GM23338 (cell line): ENCODE results near the gene USP19. TPM values are rescaled to one million over a fixed set of nuclear protein-coding genes. Genes with fewer than 3 reads are reported as not detected.

Experiments used
- ATAC-seq: fragments of 200-7000 bp; cut with Tn5 transposase; 3 replicates; pipeline ENCODE4 v1.9.1; 2020
- DNase-seq: peaks from one replicate; pipeline ENCODE4 v3.0.0-alpha.2; 2015; ENCODE audit warnings: low spot score
- H2AFZ ChIP-seq: fragments of 200-600 bp; sonication (generic); 2 replicates; pipeline ENCODE4 v1.8.0; 2016; ENCODE audit warnings: antibody characterized with exemption, mild to moderate bottlenecking, moderate library complexity
- H3F3A ChIP-seq: fragments of 200-600 bp; sonication (generic); replicated peaks from 2 replicates; pipeline ENCODE4 v1.8.0; 2017; ENCODE audit warnings: antibody characterized with exemption, mixed run types, low read depth
- H3K27ac ChIP-seq: fragments of 200-600 bp; sonication (generic); 2 replicates; pipeline ENCODE4 v1.6.1; 2016; ENCODE audit warnings: low read depth
- H3K27me3 ChIP-seq: fragments of 200-600 bp; sonication (generic); 2 replicates; pipeline ENCODE4 v1.8.0; 2016; ENCODE audit warnings: mild to moderate bottlenecking, mixed run types, moderate library complexity; ENCODE audit not compliant: insufficient read depth
- H3K36me3 ChIP-seq: fragments of 200-600 bp; sonication (generic); 2 replicates; pipeline ENCODE4 v1.8.0; 2016; ENCODE audit warnings: mild to moderate bottlenecking; ENCODE audit not compliant: insufficient read depth
- H3K4me1 ChIP-seq: fragments of 200-600 bp; sonication (generic); 2 replicates; pipeline ENCODE4 v1.8.0; 2016; ENCODE audit warnings: mild to moderate bottlenecking, moderate library complexity; ENCODE audit not compliant: insufficient read depth
- H3K4me2 ChIP-seq: fragments of 200-600 bp; sonication (generic); 2 replicates; pipeline ENCODE4 v1.7.1; 2017; ENCODE audit warnings: mixed run types
- H3K4me3 ChIP-seq: fragments of 200-600 bp; sonication (generic); 2 replicates; pipeline ENCODE4 v1.6.1; 2016; ENCODE audit warnings: mixed run types
- H3K79me2 ChIP-seq: fragments of 200-600 bp; sonication (generic); replicated peaks from 2 replicates; pipeline ENCODE4 v1.8.0; 2017; ENCODE audit warnings: mild to moderate bottlenecking; ENCODE audit not compliant: insufficient read depth
- H3K9me2 ChIP-seq: fragments of 200-600 bp; sonication (generic); 2 replicates; pipeline ENCODE4 v1.8.0; 2017; ENCODE audit not compliant: insufficient read depth
- H4K20me1 ChIP-seq: fragments of 200-600 bp; sonication (generic); replicated peaks from 2 replicates; pipeline ENCODE4 v1.8.0; 2017; ENCODE audit warnings: mild to moderate bottlenecking; ENCODE audit not compliant: insufficient read depth
- H3K27ac Mint-ChIP-seq: 2 replicates; pipeline ENCODE4 v1.8.0; 2020; ENCODE audit warnings: inconsistent platforms, mild to moderate bottlenecking, moderate library complexity, mixed read lengths
- H3K27me3 Mint-ChIP-seq: 3 replicates; pipeline ENCODE4 v1.8.0; 2022; ENCODE audit warnings: low read depth, mild to moderate bottlenecking, moderate library complexity, mixed read lengths, inconsistent platforms; ENCODE audit not compliant: insufficient read depth, poor library complexity
- H3K36me3 Mint-ChIP-seq: 3 replicates; pipeline ENCODE4 v1.8.0; 2021; ENCODE audit warnings: low read depth, mild to moderate bottlenecking, inconsistent platforms, moderate library complexity, mixed read lengths
- H3K4me1 Mint-ChIP-seq: 3 replicates; pipeline ENCODE4 v1.8.0; 2020; ENCODE audit warnings: mild to moderate bottlenecking, inconsistent platforms, mixed read lengths
- H3K4me3 Mint-ChIP-seq: 3 replicates; pipeline ENCODE4 v1.8.0; 2021; ENCODE audit warnings: moderate library complexity, mild to moderate bottlenecking, inconsistent platforms, mixed read lengths
- H3K9me3 Mint-ChIP-seq: 3 replicates; pipeline ENCODE4 v1.8.0; 2020; ENCODE audit warnings: moderate library complexity, mild to moderate bottlenecking, inconsistent platforms, mixed read lengths
- CREB1 ChIP-seq: fragments of 250-450 bp; sonication (Bioruptor Pico); IDR thresholded peaks from 2 replicates; pipeline ENCODE4 v1.5.0; 2020; ENCODE audit warnings: low read depth, mild to moderate bottlenecking, moderate library complexity
- EZH2 ChIP-seq: fragments of 200-600 bp; sonication (generic); IDR thresholded peaks from one replicate; pipeline ENCODE4 v1.8.0; 2017; ENCODE audit warnings: antibody characterized with exemption, mild to moderate bottlenecking, low read depth; ENCODE audit not compliant: unreplicated experiment
- EZH2phosphoT487 ChIP-seq: fragments of 200-600 bp; sonication (generic); IDR thresholded peaks from one replicate; pipeline ENCODE4 v1.8.1; 2018; ENCODE audit warnings: antibody characterized with exemption; ENCODE audit not compliant: unreplicated experiment
- JUNB ChIP-seq: IDR thresholded peaks from one replicate; pipeline ENCODE4 v1.6.1; 2016; ENCODE audit warnings: antibody characterized with exemption; ENCODE audit not compliant: unreplicated experiment
- NANOG ChIP-seq: IDR thresholded peaks from 2 replicates; pipeline ENCODE4 v1.6.1; 2016; ENCODE audit warnings: antibody characterized with exemption, borderline replicate concordance
- POLR2AphosphoS5 ChIP-seq: IDR thresholded peaks from 2 replicates; pipeline ENCODE4 v1.6.1; 2016; ENCODE audit warnings: antibody characterized with exemption, low read depth
- STAT1 ChIP-seq: IDR thresholded peaks from one replicate; pipeline ENCODE4 v1.6.1; 2016; ENCODE audit warnings: antibody characterized with exemption; ENCODE audit not compliant: unreplicated experiment
- ZNF114 ChIP-seq: fragments of 250-450 bp; sonication (Bioruptor Pico); IDR thresholded peaks from 2 replicates; pipeline ENCODE4 v1.5.0; 2020; ENCODE audit warnings: mild to moderate bottlenecking, moderate library complexity
- ZNF331 ChIP-seq: fragments of 250-450 bp; sonication (Bioruptor Pico); IDR thresholded peaks from 2 replicates; pipeline ENCODE4 v1.5.0; 2020; ENCODE audit warnings: low read depth, mild to moderate bottlenecking, moderate library complexity
- polyA plus RNA-seq: library from polyadenylated mRNA; unstranded; fragments of >200 nt; fragmentation: Nextera tagmentation; extraction: Ambion mirVana; gene quantifications from 2 replicates; pipeline ENCODE4 v1.2.1, GENCODE V29; 2016
- total RNA-seq: library from RNA; depleted of rRNA; stranded (reverse); fragments of >200 nt; shearing (Covaris generic); gene quantifications from 2 replicates; pipeline ENCODE4 v1.2.3, GENCODE V29; 2014
- TF ChIP-seq, protein P1 (sequence below): IDR thresholded peaks from 2 replicates; pipeline ENCODE4 v1.6.1; 2016; ENCODE audit warnings: antibody characterized with exemption
- TF ChIP-seq, protein P2 (sequence below), 2 experiments: fragments of 200-600 bp in 1 of 2; sonication (generic) in 1 of 2; conservative IDR thresholded peaks; 2 replicates each; pipeline versions ENCODE4 v1.5.1 to v1.6.1; 2016 to 2017; ENCODE audit warnings: antibody characterized with exemption in 2 of 2, low read depth in 2 of 2, mild to moderate bottlenecking in 2 of 2, moderate library complexity in 1 of 2
- TF ChIP-seq, protein P3 (sequence below): IDR thresholded peaks from one replicate; pipeline ENCODE4 v1.6.1; 2018; ENCODE audit warnings: antibody characterized with exemption; ENCODE audit not compliant: unreplicated experiment
- TF ChIP-seq, protein P4 (sequence below): fragments of 250-450 bp; sonication (Bioruptor Pico); IDR thresholded peaks from 2 replicates; pipeline ENCODE4 v1.5.0; 2020; ENCODE audit warnings: mild to moderate bottlenecking, moderate library complexity

USP19 gene
- total and polyA plus RNA-seq, 2 experiments from 2014 or later = 13.2 to 62.0 TPM

DNA sequence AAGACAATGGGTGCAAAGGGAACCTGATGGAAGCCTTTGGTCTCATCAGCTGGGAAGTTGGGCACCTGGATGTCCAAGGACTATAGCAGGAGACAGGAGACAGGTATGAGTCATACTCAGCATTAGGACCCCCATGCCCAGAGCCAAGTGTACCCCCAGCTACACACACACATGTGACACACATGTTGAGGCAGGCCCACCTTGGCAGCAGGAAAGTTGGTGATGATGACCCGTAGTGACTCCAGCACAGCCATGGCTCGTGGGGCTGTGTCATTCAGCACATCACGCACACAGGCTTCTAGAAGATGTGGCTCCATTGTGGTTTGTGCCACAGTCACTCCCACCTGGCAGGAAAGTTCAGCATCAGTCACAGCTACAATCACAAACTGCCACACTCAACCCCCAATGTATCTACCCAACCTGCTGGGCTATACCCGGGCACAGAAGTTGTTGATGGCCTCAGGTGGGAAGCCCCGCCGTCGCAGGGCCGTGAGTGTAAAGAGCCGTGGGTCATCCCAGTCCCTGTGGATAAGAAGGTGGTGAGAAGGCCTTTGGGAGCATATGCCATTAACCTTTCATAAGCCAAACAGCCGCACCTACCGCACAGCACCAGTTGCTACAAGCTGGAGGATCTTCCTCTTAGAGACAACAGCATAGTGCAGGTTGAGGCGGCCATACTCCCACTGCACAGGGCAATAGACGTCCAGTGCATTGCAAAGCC is 21.6 kb downstream of the USP19 start:
- DNase-seq (no peak), ATAC-seq (no peak)
- Histone ChIP-seq H3K79me2 (peaks cover 7% of the 10 kb centered on the region), H3F3A (peaks cover 21% of the 10 kb centered on the region), H3K4me3 (no peak overlapping the region), H3K36me3 (peaks cover 31% of the 10 kb centered on the region), H4K20me1 (0 out of 2 replicates have a peak, but pooled peaks cover 2% of the 10 kb centered on the region), H3K4me1 (peaks cover 11% of the 10 kb centered on the region; the same call in 1 of the 2 replicates), H3K9me2 (no peaks in the 10 kb centered on the region), H2AFZ (no peak overlapping the region), H3K27me3 (no peaks in the 10 kb centered on the region), H3K4me2 (no peak overlapping the region), H3K27ac (no peak overlapping the region)
- Mint-ChIP-seq H3K4me3 (no peak overlapping the region), H3K9me3 (no peaks in the 10 kb centered on the region), H3K27me3 (peaks cover 13% of the 10 kb centered on the region), H3K36me3 (peaks cover 72% of the 10 kb centered on the region), H3K27ac (no peak overlapping the region), H3K4me1 (peaks cover 14% of the 10 kb centered on the region; the same call in 1 of the 3 replicates)
- no peak for TF ChIP-seq NANOG
- TF ChIP-seq, protein P1, sequence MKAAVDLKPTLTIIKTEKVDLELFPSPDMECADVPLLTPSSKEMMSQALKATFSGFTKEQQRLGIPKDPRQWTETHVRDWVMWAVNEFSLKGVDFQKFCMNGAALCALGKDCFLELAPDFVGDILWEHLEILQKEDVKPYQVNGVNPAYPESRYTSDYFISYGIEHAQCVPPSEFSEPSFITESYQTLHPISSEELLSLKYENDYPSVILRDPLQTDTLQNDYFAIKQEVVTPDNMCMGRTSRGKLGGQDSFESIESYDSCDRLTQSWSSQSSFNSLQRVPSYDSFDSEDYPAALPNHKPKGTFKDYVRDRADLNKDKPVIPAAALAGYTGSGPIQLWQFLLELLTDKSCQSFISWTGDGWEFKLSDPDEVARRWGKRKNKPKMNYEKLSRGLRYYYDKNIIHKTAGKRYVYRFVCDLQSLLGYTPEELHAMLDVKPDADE = no peak
- TF ChIP-seq EZH2phosphoT487 = no peak
- no peak for TF ChIP-seq CREB1
- no peak for TF ChIP-seq EZH2
- no peak for TF ChIP-seq STAT1
- no peak for TF ChIP-seq POLR2AphosphoS5
- no peak for TF ChIP-seq ZNF331 (CRISPR knock-in tag)
- TF ChIP-seq JUNB = no peak
- TF ChIP-seq, protein P2, sequence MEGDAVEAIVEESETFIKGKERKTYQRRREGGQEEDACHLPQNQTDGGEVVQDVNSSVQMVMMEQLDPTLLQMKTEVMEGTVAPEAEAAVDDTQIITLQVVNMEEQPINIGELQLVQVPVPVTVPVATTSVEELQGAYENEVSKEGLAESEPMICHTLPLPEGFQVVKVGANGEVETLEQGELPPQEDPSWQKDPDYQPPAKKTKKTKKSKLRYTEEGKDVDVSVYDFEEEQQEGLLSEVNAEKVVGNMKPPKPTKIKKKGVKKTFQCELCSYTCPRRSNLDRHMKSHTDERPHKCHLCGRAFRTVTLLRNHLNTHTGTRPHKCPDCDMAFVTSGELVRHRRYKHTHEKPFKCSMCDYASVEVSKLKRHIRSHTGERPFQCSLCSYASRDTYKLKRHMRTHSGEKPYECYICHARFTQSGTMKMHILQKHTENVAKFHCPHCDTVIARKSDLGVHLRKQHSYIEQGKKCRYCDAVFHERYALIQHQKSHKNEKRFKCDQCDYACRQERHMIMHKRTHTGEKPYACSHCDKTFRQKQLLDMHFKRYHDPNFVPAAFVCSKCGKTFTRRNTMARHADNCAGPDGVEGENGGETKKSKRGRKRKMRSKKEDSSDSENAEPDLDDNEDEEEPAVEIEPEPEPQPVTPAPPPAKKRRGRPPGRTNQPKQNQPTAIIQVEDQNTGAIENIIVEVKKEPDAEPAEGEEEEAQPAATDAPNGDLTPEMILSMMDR (conservative IDR thresholded peaks at IDR 0.05; ENCODE audit: low read depth in 2 of 2) = no peak
- TF ChIP-seq ZNF114 (CRISPR knock-in tag) = no peak
- TF ChIP-seq, protein P3, sequence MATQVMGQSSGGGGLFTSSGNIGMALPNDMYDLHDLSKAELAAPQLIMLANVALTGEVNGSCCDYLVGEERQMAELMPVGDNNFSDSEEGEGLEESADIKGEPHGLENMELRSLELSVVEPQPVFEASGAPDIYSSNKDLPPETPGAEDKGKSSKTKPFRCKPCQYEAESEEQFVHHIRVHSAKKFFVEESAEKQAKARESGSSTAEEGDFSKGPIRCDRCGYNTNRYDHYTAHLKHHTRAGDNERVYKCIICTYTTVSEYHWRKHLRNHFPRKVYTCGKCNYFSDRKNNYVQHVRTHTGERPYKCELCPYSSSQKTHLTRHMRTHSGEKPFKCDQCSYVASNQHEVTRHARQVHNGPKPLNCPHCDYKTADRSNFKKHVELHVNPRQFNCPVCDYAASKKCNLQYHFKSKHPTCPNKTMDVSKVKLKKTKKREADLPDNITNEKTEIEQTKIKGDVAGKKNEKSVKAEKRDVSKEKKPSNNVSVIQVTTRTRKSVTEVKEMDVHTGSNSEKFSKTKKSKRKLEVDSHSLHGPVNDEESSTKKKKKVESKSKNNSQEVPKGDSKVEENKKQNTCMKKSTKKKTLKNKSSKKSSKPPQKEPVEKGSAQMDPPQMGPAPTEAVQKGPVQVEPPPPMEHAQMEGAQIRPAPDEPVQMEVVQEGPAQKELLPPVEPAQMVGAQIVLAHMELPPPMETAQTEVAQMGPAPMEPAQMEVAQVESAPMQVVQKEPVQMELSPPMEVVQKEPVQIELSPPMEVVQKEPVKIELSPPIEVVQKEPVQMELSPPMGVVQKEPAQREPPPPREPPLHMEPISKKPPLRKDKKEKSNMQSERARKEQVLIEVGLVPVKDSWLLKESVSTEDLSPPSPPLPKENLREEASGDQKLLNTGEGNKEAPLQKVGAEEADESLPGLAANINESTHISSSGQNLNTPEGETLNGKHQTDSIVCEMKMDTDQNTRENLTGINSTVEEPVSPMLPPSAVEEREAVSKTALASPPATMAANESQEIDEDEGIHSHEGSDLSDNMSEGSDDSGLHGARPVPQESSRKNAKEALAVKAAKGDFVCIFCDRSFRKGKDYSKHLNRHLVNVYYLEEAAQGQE = no peak
- TF ChIP-seq, protein P4, sequence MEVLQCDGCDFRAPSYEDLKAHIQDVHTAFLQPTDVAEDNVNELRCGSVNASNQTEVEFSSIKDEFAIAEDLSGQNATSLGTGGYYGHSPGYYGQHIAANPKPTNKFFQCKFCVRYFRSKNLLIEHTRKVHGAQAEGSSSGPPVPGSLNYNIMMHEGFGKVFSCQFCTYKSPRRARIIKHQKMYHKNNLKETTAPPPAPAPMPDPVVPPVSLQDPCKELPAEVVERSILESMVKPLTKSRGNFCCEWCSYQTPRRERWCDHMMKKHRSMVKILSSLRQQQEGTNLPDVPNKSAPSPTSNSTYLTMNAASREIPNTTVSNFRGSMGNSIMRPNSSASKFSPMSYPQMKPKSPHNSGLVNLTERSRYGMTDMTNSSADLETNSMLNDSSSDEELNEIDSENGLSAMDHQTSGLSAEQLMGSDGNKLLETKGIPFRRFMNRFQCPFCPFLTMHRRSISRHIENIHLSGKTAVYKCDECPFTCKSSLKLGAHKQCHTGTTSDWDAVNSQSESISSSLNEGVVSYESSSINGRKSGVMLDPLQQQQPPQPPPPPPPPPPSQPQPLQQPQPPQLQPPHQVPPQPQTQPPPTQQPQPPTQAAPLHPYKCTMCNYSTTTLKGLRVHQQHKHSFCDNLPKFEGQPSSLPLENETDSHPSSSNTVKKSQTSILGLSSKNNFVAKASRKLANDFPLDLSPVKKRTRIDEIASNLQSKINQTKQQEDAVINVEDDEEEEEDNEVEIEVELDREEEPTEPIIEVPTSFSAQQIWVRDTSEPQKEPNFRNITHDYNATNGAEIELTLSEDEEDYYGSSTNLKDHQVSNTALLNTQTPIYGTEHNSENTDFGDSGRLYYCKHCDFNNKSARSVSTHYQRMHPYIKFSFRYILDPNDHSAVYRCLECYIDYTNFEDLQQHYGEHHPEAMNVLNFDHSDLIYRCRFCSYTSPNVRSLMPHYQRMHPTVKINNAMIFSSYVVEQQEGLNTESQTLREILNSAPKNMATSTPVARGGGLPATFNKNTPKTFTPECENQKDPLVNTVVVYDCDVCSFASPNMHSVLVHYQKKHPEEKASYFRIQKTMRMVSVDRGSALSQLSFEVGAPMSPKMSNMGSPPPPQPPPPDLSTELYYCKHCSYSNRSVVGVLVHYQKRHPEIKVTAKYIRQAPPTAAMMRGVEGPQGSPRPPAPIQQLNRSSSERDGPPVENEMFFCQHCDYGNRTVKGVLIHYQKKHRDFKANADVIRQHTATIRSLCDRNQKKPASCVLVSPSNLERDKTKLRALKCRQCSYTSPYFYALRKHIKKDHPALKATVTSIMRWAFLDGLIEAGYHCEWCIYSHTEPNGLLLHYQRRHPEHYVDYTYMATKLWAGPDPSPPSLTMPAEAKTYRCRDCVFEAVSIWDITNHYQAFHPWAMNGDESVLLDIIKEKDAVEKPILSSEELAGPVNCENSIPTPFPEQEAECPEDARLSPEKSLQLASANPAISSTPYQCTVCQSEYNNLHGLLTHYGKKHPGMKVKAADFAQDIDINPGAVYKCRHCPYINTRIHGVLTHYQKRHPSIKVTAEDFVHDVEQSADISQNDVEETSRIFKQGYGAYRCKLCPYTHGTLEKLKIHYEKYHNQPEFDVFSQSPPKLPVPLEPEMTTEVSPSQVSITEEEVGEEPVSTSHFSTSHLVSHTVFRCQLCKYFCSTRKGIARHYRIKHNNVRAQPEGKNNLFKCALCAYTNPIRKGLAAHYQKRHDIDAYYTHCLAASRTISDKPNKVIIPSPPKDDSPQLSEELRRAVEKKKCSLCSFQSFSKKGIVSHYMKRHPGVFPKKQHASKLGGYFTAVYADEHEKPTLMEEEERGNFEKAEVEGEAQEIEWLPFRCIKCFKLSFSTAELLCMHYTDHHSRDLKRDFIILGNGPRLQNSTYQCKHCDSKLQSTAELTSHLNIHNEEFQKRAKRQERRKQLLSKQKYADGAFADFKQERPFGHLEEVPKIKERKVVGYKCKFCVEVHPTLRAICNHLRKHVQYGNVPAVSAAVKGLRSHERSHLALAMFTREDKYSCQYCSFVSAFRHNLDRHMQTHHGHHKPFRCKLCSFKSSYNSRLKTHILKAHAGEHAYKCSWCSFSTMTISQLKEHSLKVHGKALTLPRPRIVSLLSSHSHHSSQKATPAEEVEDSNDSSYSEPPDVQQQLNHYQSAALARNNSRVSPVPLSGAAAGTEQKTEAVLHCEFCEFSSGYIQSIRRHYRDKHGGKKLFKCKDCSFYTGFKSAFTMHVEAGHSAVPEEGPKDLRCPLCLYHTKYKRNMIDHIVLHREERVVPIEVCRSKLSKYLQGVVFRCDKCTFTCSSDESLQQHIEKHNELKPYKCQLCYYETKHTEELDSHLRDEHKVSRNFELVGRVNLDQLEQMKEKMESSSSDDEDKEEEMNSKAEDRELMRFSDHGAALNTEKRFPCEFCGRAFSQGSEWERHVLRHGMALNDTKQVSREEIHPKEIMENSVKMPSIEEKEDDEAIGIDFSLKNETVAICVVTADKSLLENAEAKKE (CRISPR knock-in tag) = no peak
